Esophagus muscularis mucosa (tissue), 4 donors: ENCODE measurements around the gene NBL1. TPM values are rescaled to one million over a fixed set of nuclear protein-coding genes. Genes with fewer than 3 reads are reported as not detected.

ENCODE experiments used
- DNase-seq: peaks from one replicate; pipeline ENCODE4 v3.0.0-alpha.2; 2017; ENCODE audit errors: extremely low spot score
- H3K27ac ChIP-seq, 4 donors: fragments of 200-600 bp; sonication (generic); replicated peaks in 1 of 4; 1 replicate in 3 of 4; 2 replicates in 1 of 4; pipeline ENCODE4 v1.5.1; 2016 to 2019; ENCODE audit warnings: mild to moderate bottlenecking in 1 of 4
- H3K27me3 ChIP-seq, 4 donors: fragments of 200-600 bp; sonication (generic); one replicate each; pipeline versions ENCODE4 v1.5.1 to v1.6.0; 2016 to 2019
- H3K36me3 ChIP-seq, 4 donors: fragments of 200-600 bp; sonication (generic); one replicate each; pipeline ENCODE4 v1.5.1; 2016 to 2019
- H3K4me1 ChIP-seq, 4 donors: fragments of 200-600 bp; sonication (generic); one replicate each; pipeline ENCODE4 v1.5.1; 2016 to 2019
- H3K4me3 ChIP-seq, 4 donors: fragments of 200-600 bp; sonication (generic); 1 replicate in 2 of 4; 2 replicates in 2 of 4; pipeline ENCODE4 v1.5.1; 2016 to 2019; ENCODE audit warnings: mild to moderate bottlenecking in 4 of 4, moderate library complexity in 1 of 4
- H3K9me3 ChIP-seq, 4 donors: fragments of 200-600 bp; sonication (generic); 1 replicate in 3 of 4; 2 replicates in 1 of 4; pipeline ENCODE4 v1.5.1; 2016 to 2019
- EP300 ChIP-seq: sonication (generic); formaldehyde crosslinking; IDR thresholded peaks from one replicate; pipeline ENCODE4 v1.6.1; 2017; ENCODE audit warnings: antibody characterized with exemption
- POLR2A ChIP-seq: fragments of 450-650 bp; IDR thresholded peaks from one replicate; pipeline ENCODE4 v1.6.1; 2017; ENCODE audit warnings: antibody characterized with exemption, moderate library complexity, mild to moderate bottlenecking, low read depth
- POLR2AphosphoS5 ChIP-seq, 2 donors: sonication (generic); formaldehyde crosslinking; IDR thresholded peaks; one replicate each; pipeline ENCODE4 v1.6.1; 2017; ENCODE audit warnings: antibody characterized with exemption in 2 of 2
- WGBS: methylation state at CpG from one replicate; pipeline ENCODE4 v1.1.5; 2018; 5-methylcytosine and 5-hydroxymethylcytosine counted together
- intact Hi-C: fragments of 100-400 bp; cut with DNase I; formaldehyde crosslinking; loops from one replicate; pipeline ENCODE4 v1.15.1; 2023
- total RNA-seq, 4 donors: library from RNA; depleted of rRNA; stranded (reverse); fragments of >200 nt; gene quantifications; one replicate each; pipeline versions ENCODE4 v1.1.0 to v1.2.1, GENCODE V29; 2016
- TF ChIP-seq, protein P1 (sequence below), 3 experiments: fragments of 200-600 bp in 2 of 3; fragments of 450-650 bp in 1 of 3; sonication (generic) in 2 of 3; IDR thresholded peaks; one replicate each; pipeline ENCODE4 v1.5.1; 2017 to 2019; ENCODE audit warnings: antibody characterized with exemption in 3 of 3, mild to moderate bottlenecking in 2 of 3, moderate library complexity in 1 of 3

Gene NBL1
- total RNA-seq, 4 donors from 2014 or later = 194 to 469 (median 307) TPM

DNA sequence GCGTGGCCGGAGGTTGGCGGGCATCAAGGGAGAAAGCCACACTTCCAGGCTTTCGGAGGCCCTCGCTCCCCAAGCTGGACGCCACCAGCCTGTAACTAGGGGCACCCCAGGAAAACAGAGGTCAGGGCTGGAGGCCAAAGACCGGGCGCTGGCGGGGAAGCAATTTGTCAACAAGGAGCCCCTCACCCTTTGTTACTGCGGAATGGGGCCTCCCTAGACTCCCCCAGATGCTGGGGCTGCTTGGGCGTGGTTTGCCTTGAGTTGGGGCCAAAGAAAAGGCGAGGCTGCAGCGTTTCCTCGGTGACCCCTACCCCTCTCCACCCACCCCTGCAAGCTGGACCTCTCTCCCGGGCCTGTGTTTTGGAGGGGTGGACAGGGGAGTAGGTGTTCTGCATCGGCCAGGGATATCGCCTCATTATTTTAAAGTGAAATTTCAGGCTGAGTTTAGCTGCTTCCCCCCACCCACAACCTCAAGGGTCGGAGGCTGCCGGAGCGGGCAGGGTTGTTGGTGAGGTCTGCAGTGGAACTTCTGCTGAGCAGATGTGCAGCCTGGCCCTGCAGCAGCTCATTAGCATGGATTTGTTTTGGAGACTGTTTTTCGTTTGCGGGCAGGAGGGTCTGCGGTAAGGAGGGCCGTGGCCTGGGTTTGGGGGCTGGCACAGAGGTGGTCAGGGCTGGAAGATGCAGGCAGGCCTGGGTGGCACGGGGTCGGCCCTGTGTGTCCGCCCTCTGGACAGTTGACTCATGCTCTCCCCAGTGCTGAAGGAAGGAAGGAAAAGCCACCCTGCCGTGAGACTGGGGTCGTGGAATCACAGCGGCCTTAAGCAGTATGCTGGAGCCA lies 1.5 kb downstream of the NBL1 start:
- no peak for TF ChIP-seq EP300
- TF ChIP-seq, protein P1, sequence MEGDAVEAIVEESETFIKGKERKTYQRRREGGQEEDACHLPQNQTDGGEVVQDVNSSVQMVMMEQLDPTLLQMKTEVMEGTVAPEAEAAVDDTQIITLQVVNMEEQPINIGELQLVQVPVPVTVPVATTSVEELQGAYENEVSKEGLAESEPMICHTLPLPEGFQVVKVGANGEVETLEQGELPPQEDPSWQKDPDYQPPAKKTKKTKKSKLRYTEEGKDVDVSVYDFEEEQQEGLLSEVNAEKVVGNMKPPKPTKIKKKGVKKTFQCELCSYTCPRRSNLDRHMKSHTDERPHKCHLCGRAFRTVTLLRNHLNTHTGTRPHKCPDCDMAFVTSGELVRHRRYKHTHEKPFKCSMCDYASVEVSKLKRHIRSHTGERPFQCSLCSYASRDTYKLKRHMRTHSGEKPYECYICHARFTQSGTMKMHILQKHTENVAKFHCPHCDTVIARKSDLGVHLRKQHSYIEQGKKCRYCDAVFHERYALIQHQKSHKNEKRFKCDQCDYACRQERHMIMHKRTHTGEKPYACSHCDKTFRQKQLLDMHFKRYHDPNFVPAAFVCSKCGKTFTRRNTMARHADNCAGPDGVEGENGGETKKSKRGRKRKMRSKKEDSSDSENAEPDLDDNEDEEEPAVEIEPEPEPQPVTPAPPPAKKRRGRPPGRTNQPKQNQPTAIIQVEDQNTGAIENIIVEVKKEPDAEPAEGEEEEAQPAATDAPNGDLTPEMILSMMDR (IDR thresholded peaks at IDR 0.05) = no peak
- no peak for TF ChIP-seq POLR2A
- TF ChIP-seq POLR2AphosphoS5 (IDR thresholded peaks at IDR 0.05) = no peak
- Histone ChIP-seq H3K4me3 (peak overlapping the region; percentile 70 to 94 (median 92)), H3K36me3 (no peaks in the 10 kb centered on the region), H3K27ac (peak overlapping the region; percentile 97 to 99 (median 98)), H3K9me3 (no peaks in the 10 kb centered on the region), H3K4me1 (peaks cover 61 to 74% (median 71%) of the 10 kb centered on the region in 4 donors), H3K27me3 (no peaks in the 10 kb centered on the region)
- DNase-seq = no peak
- 39% methylated on average over 14 of the region's 30 CpGs for WGBS
- intact Hi-C loops = loop anchor here (2.0 to 5.0 kb wide), 2 partner anchors 48 to 161 kb away; partner anchors contain the start of gene CAPZB

DNA sequence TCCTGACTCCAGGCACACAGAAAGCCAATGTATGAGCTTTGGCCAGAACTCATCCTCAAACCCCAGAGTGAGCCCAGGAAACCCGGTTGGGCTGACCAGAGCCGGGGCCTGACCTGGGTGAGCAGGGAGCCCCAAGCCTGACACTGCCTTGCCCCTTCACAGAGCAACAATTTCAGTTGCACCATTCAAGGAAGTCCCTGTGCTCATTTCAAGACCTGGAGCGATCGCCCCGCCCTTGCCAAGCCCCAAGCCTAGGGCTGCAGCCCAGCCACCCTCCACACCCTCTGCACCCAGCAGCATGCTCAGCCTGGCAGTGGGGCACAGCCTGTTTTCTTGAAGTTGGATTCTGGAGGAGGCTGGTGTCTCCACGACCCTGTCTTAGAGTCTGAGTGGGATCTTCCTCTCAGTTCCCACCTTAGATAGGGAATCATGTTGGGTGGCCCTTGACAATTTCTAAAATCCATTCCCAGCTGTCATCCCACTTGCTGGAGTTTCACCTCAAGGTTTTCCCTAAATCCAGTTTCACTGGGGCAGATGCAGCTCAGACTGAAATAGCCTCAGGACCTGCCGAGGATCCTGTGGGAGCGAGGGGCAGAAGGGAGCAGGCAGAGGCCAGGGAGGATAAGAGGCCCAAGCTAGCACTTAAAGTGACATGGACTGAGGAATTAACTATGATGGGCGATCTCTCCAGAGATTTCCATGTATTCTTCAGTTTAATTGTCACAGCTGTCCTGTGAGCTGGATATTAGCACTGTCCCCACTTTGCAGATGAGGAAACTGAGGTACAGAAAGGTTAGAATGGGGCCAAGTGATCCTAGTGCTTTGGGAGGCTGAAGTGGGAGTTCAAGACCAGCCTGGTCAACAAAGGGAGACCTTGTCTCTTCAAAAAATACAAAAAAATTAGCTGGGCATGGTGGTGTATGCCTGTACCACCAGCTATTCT lies 2.5 kb downstream of the NBL1 start:
- TF ChIP-seq EP300 (no peak), POLR2AphosphoS5 (IDR thresholded peaks at IDR 0.05) (peak in 1 of 2 donors; percentile 37)

DNA sequence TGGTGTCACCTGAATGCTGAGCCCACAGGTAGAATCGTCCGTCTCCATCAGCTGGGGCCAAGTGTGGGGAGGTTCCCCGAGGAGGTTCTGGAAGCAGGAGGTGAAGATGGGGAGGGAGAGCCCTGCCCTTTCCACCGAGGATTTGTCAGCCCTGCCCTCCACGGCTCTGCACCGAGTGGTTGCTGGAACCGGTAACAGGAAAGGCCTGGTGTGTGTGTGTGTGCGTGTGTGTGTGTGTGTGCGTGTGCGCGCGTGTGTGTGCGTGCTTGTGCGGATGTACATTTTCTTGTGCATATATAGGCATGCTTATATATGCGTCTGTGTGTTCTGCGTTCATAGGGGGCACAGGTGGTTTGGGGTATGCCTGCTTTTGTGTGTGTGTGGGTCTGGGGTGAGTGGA lies 3.5 kb downstream of the NBL1 start:
- Histone ChIP-seq H3K27me3 (no peaks in the 10 kb centered on the region), H3K4me3 (peak overlapping the region; percentile 70 to 94 (median 92)), H3K9me3 (no peaks in the 10 kb centered on the region), H3K27ac (peak overlapping the region; percentile 97 to 99 (median 98)), H3K36me3 (peaks cover 0 to 9% (median 0%) of the 10 kb centered on the region in 4 donors), H3K4me1 (peaks cover 73 to 87% (median 85%) of the 10 kb centered on the region in 4 donors)
- no peak for DNase-seq
- intact Hi-C loops = loop anchor here (5.0 kb wide), 1 partner anchor 50 kb away; a partner anchor contains a TSS
- TF ChIP-seq, protein P1 (IDR thresholded peaks at IDR 0.05) = no peak
- TF ChIP-seq POLR2A (no peak), POLR2AphosphoS5 (IDR thresholded peaks at IDR 0.05) (peak; percentile 10 to 22), EP300 (no peak)
- WGBS = 42% methylated on average over 14 of the region's 16 CpGs

More for the DNA sequence above, 2.5 kb downstream of the NBL1 start:
- Histone ChIP-seq H3K4me1 (peaks cover 66 to 77% (median 76%) of the 10 kb centered on the region in 4 donors), H3K27ac (peak overlapping the region; percentile 97 to 99 (median 98)), H3K9me3 (no peaks in the 10 kb centered on the region), H3K4me3 (peak overlapping the region; percentile 70 to 94 (median 92)), H3K27me3 (no peaks in the 10 kb centered on the region), H3K36me3 (peaks cover 0 to 3% (median 0%) of the 10 kb centered on the region in 4 donors)
- intact Hi-C loops = loop anchor here (5.0 kb wide), 1 partner anchor 49 kb away; a partner anchor contains a TSS
- 43% methylated on average over 7 of the region's 9 CpGs for WGBS
- no peak for DNase-seq

DNA sequence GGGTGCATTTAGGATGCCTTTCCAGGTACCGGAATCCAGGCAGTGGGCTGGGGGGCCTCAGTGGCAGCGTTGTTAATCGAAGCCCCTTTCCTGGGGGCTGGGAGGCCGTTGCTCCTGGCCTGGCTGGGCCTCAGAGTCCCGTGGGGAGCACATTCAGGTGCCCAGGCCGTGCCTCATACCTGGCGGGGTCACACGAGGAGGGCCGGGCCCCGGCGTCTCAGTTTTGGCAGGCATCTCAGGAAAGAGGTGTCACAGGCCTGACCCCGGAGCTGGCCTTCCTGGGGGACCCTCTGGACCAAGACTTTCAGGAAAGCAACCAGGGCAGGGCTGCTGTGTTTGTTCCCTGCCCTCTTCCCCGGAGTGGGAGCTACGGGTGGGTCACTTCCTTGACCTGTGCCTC lies 4.1 kb downstream of the NBL1 start:
- peaks cover 0 to 9% (median 0%) of the 10 kb centered on the region in 4 donors for H3K36me3 ChIP-seq
- DNase-seq = no peak
- H3K4me1 ChIP-seq = peaks cover 70 to 85% (median 83%) of the 10 kb centered on the region in 4 donors
- H3K27me3 ChIP-seq = no peaks in the 10 kb centered on the region
- H3K9me3 ChIP-seq = no peaks in the 10 kb centered on the region
- H3K27ac ChIP-seq = peak overlapping the region; percentile 97 to 99 (median 98)
- WGBS = 38% methylated on average over 12 of the region's 14 CpGs
- no peak for TF ChIP-seq POLR2AphosphoS5 (IDR thresholded peaks at IDR 0.05)
- TF ChIP-seq, protein P1 (IDR thresholded peaks at IDR 0.05) = no peak
- TF ChIP-seq EP300 = no peak
- no peak for TF ChIP-seq POLR2A
- intact Hi-C loops = loop anchor here (5.0 kb wide), 1 partner anchor 51 kb away; a partner anchor contains a TSS
- H3K4me3 ChIP-seq = peak overlapping the region; percentile 70 to 94 (median 92)
